Endothelial cell of umbilical vein (primary cell): Measurements from ENCODE around the gene EIF5A2. TPM values are rescaled to one million over a fixed set of nuclear protein-coding genes. Genes with fewer than 3 reads are reported as not detected.
A peak's percentile ranks its signal among the peaks of the same experiment; 100 is the strongest.

Experiments used
- BruUV-seq: library from RNA; stranded (reverse); fragments of 400-500 nt; replicated peaks from 2 replicates; lab custom pipeline; 2021; lab: Mats Ljungman, UMichigan
- CTCF ChIA-PET: fragments of 300-600, 350-600 bp; sonication (Branson Sonifier 250); formaldehyde crosslinking; loops from one replicate; lab custom pipeline; 2021; ENCODE audit warnings: antibody characterized with exemption, inconsistent platforms; lab: Charles Lee
- POLR2A ChIA-PET: fragments of 300-600, 350-600 bp; sonication (Branson Sonifier 250); formaldehyde crosslinking; loops from one replicate; lab custom pipeline; 2021; ENCODE audit warnings: antibody characterized with exemption, inconsistent platforms; lab: Charles Lee
- DNase-seq: peaks from one replicate; pipeline ENCODE4 v3.0.0-alpha.2; 2011; ENCODE audit warnings: low read depth, low spot score
- FAIRE-seq: peaks from 2 replicates; lab custom pipeline; 2011; peaks lifted over from hg19 to GRCh38; lab: Jason Lieb, UNC
- H2AFZ ChIP-seq: 2 replicates; pipeline ENCODE4 v1.6.0; 2012; ENCODE audit warnings: low read depth, low read length, control low read depth, inconsistent platforms
- H3K27ac ChIP-seq: 2 replicates; pipeline ENCODE4 v1.5.1; 2011; ENCODE audit warnings: low read depth, mild to moderate bottlenecking, control low read depth, low read length, moderate library complexity; ENCODE audit not compliant: insufficient read depth
- H3K27me3 ChIP-seq, 2 experiments: 2 replicates each; pipeline versions ENCODE4 v1.6.0 to v1.6.1; 2011; ENCODE audit warnings: low read length in 2 of 2, mixed read lengths in 1 of 2; ENCODE audit not compliant: control insufficient read depth in 2 of 2, insufficient read depth in 2 of 2
- H3K36me3 ChIP-seq, 2 experiments: 2 replicates in 1 of 2; 3 replicates in 1 of 2; pipeline ENCODE4 v1.5.1; 2011; ENCODE audit warnings: low read length in 2 of 2, mild to moderate bottlenecking in 1 of 2, moderate library complexity in 1 of 2; ENCODE audit not compliant: control insufficient read depth in 2 of 2, insufficient read depth in 2 of 2; ENCODE audit errors: extremely low read depth in 1 of 2
- H3K4me1 ChIP-seq: 3 replicates; pipeline ENCODE4 v1.5.1; 2011; ENCODE audit warnings: mild to moderate bottlenecking, low read length; ENCODE audit not compliant: control insufficient read depth, insufficient read depth; ENCODE audit errors: extremely low read depth
- H3K4me2 ChIP-seq: 2 replicates; pipeline ENCODE4 v1.6.1; 2011; ENCODE audit warnings: low read length, control low read depth, mixed read lengths; ENCODE audit not compliant: insufficient read depth
- H3K4me3 ChIP-seq, 3 experiments: fragments of 200-600 bp in 1 of 3; sonication (generic), shearing (Covaris generic) in 1 of 3; replicated peaks in 1 of 3; 2 replicates each; pipeline ENCODE4 v1.5.1; 2011 to 2016; ENCODE audit warnings: control low read depth in 3 of 3, low read length in 3 of 3, mild to moderate bottlenecking in 2 of 3, inconsistent platforms in 1 of 3, low read depth in 1 of 3, moderate library complexity in 1 of 3; ENCODE audit not compliant: insufficient read depth in 1 of 3
- H3K79me2 ChIP-seq: 2 replicates; pipeline ENCODE4 v1.6.0; 2012; ENCODE audit warnings: low read length, inconsistent platforms; ENCODE audit not compliant: control insufficient read depth, insufficient read depth
- H3K9ac ChIP-seq: replicated peaks from 2 replicates; pipeline ENCODE3; 2011; ENCODE audit warnings: low read length, control low read depth; ENCODE audit not compliant: insufficient read depth; ENCODE audit errors: extremely low read depth
- H3K9me1 ChIP-seq: replicated peaks from 3 replicates; pipeline ENCODE4 v1.6.0; 2011; ENCODE audit warnings: mild to moderate bottlenecking, low read length; ENCODE audit not compliant: control insufficient read depth, insufficient read depth; ENCODE audit errors: extremely low read depth
- H3K9me3 ChIP-seq: replicated peaks from 2 replicates; pipeline ENCODE4 v1.5.1; 2012; ENCODE audit warnings: low read length, inconsistent platforms; ENCODE audit not compliant: control insufficient read depth, insufficient read depth
- H4K20me1 ChIP-seq: replicated peaks from 2 replicates; pipeline ENCODE3; 2011; ENCODE audit warnings: mild to moderate bottlenecking, low read length; ENCODE audit not compliant: control insufficient read depth, insufficient read depth; ENCODE audit errors: extremely low read depth
- CTCF ChIP-seq, 2 donors: IDR thresholded peaks; 1 replicate in 1 of 2; 2 replicates in 1 of 2; pipeline ENCODE4 v1.5.1; 2011; ENCODE audit warnings: low read length in 2 of 2, mild to moderate bottlenecking in 2 of 2, moderate library complexity in 2 of 2, control low read depth in 1 of 2, inconsistent platforms in 1 of 2, low read depth in 1 of 2; ENCODE audit not compliant: insufficient read depth in 1 of 2; ENCODE audit errors: extremely low read depth in 1 of 2
- FOS ChIP-seq: IDR thresholded peaks from 2 replicates; pipeline ENCODE4 v1.6.1; 2011; ENCODE audit warnings: mild to moderate bottlenecking, low read length, moderate library complexity, borderline replicate concordance; ENCODE audit not compliant: insufficient read depth
- GATA2 ChIP-seq: IDR thresholded peaks from 2 replicates; pipeline ENCODE4 v1.7.0; 2011; ENCODE audit warnings: low read depth, mild to moderate bottlenecking, moderate library complexity, mixed read lengths, low read length; ENCODE audit not compliant: insufficient read length, insufficient read depth
- MYC ChIP-seq: IDR thresholded peaks from one replicate; pipeline ENCODE4 v1.6.1; 2011; ENCODE audit warnings: mild to moderate bottlenecking, low read depth, low read length
- POLR2AphosphoS5 ChIP-seq: IDR thresholded peaks from 2 replicates; pipeline ENCODE4 v1.6.1; 2012; ENCODE audit warnings: low read depth, mild to moderate bottlenecking, control low read depth, low read length, moderate library complexity; ENCODE audit not compliant: insufficient read depth
- dilution Hi-C: fragments of 300-500 bp; cut with MboI; formaldehyde crosslinking; loops from one replicate; pipeline ENCODE4 v1.15.0; 2019; ENCODE audit warnings: low sequenced_read_pairs; ENCODE audit not compliant: extremely low pct_ligation_motif_present
- intact Hi-C: fragments of 100-400 bp; cut with micrococcal nuclease; formaldehyde crosslinking; loops from one replicate; pipeline ENCODE4 v1.10.0; 2022
- polyA plus RNA-seq, 4 experiments: library from polyadenylated mRNA; depleted of rRNA in 3 of 4; stranded (reverse) in 3 of 4; unstranded in 1 of 4; fragments of >200 nt; gene quantifications; 2 replicates each; pipeline versions ENCODE4 v1.2.1 to v1.2.3, GENCODE V29; 2011 to 2012; ENCODE audit warnings: missing spikeins in 1 of 4
- total RNA-seq: library from RNA; stranded (reverse); gene quantifications from 2 replicates; pipeline ENCODE4 v1.2.3, GENCODE V29; 2021

EIF5A2 gene
- total and polyA plus RNA-seq, 2 donors (not counting 3 experiments of a cell fraction or from before 2014, with no cell fraction given): 3.7 to 10.9 TPM

GRCh38 chr3:170868577-170869238 is 39.7 kb downstream of the EIF5A2 start:
- dilution Hi-C loops: no loop called here
- ChIA-PET POLR2A (interaction anchor here (0.6 to 0.9 kb wide), 4 partner anchors 15 to 1720 kb away, joined by 3 to 10 read pairs (median 4); no protein-coding TSS in a partner anchor), CTCF (interaction anchor here (0.9 to 2.1 kb wide), 3 partner anchors 20 to 455 kb away, joined by 3 to 8 read pairs (median 4); no protein-coding TSS in a partner anchor)
- Histone ChIP-seq H2AFZ (no peak overlapping the region), H3K4me2 (peak overlapping the region; percentile 94), H3K9ac (peak overlapping the region; percentile 98), H3K9me3 (no peaks in the 10 kb centered on the region), H3K4me1 (peaks cover 21% of the 10 kb centered on the region), H3K79me2 (peaks cover 28% of the 10 kb centered on the region), H3K4me3 (peak overlapping the region; percentile 79 to 94 (median 84)), H3K27me3 (no peaks in the 10 kb centered on the region), H3K27ac (peak overlapping the region; percentile 87), H4K20me1 (no peaks in the 10 kb centered on the region), H3K9me1 (no peaks in the 10 kb centered on the region), H3K36me3 (peaks cover 13 to 14% of the 10 kb centered on the region in 2 experiments)
- FAIRE-seq: peak; percentile 43
- no TSS peak for BruUV-seq
- intact Hi-C loops: loop anchor here (5.0 kb wide), 1 partner anchor 456 kb away; no protein-coding TSS in a partner anchor
- DNase-seq: no peak
- no peak for TF ChIP-seq FOS
- no peak for TF ChIP-seq POLR2AphosphoS5
- no peak for TF ChIP-seq CTCF (IDR thresholded peaks at IDR 0.05; ENCODE audit: extremely low read depth in 1 of 2, insufficient read depth in 1 of 2, low read depth in 1 of 2, low read length in 2 of 2)
- no peak for TF ChIP-seq MYC
- no peak for TF ChIP-seq GATA2
